ENCODE measurements around the gene SLC15A2.

DNA sequence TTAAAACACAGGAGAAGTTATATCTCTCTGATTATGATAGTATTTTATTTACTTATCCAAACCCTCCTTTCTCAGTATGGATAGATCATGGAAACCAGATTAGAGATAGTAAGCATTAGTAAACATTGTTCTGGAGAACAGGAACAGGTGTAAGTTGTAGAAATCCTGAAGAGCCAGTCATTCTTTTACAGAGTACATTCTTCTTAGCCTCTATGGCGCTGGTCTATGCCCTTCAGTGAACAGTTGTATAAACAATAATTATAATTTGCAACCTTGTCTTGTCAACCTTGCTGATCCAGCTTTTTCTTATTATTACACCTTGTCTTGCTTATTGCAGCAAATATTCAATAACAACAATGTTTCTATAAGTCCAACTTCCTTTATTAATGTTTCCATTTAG is 47.4 kb downstream of the SLC15A2 start:
- TF ChIP-seq, protein P1, sequence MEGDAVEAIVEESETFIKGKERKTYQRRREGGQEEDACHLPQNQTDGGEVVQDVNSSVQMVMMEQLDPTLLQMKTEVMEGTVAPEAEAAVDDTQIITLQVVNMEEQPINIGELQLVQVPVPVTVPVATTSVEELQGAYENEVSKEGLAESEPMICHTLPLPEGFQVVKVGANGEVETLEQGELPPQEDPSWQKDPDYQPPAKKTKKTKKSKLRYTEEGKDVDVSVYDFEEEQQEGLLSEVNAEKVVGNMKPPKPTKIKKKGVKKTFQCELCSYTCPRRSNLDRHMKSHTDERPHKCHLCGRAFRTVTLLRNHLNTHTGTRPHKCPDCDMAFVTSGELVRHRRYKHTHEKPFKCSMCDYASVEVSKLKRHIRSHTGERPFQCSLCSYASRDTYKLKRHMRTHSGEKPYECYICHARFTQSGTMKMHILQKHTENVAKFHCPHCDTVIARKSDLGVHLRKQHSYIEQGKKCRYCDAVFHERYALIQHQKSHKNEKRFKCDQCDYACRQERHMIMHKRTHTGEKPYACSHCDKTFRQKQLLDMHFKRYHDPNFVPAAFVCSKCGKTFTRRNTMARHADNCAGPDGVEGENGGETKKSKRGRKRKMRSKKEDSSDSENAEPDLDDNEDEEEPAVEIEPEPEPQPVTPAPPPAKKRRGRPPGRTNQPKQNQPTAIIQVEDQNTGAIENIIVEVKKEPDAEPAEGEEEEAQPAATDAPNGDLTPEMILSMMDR (conservative IDR thresholded peaks at IDR 0.05; ENCODE audit: low read depth in 2 of 2) = no peak
- TF ChIP-seq REST (IDR thresholded peaks at IDR 0.05; ENCODE audit: unreplicated experiment) (no peak), POLR2AphosphoS5 (IDR thresholded peaks at IDR 0.05; ENCODE audit: low read depth) (no peak), ETS1 (IDR thresholded peaks at IDR 0.05) (no peak), EZH2 (IDR thresholded peaks at IDR 0.05; ENCODE audit: low read depth, unreplicated experiment) (no peak)

All from GM23338 (cell line).